Vagina (tissue), 2 donors: Measurements from ENCODE around the gene CRYM. TPM values are rescaled to one million over a fixed set of nuclear protein-coding genes. Genes with fewer than 3 reads are reported as not detected.
"Not testable (repeated sequence)": the region's sequence is repeated elsewhere in the genome, so short reads cannot be mapped to it uniquely, and the experiment has no call there.

Experiments used
- DNase-seq, 2 donors: peaks; one replicate each; pipeline ENCODE4 v3.0.0-alpha.2; 2017; ENCODE audit errors: extremely low spot score in 2 of 2
- H3K27ac ChIP-seq: fragments of 200-600 bp; sonication (generic); one replicate; pipeline ENCODE4 v1.5.1; 2019
- H3K27me3 ChIP-seq: fragments of 200-600 bp; sonication (generic); one replicate; pipeline ENCODE4 v1.5.1; 2019
- H3K36me3 ChIP-seq, 2 donors: fragments of 200-600 bp; sonication (generic); one replicate each; pipeline ENCODE4 v1.5.1; 2017 to 2019
- H3K4me1 ChIP-seq: fragments of 200-600 bp; sonication (generic); one replicate; pipeline ENCODE4 v1.5.1; 2019
- H3K4me3 ChIP-seq, 2 donors: fragments of 200-600 bp; sonication (generic); 1 replicate in 1 of 2; 2 replicates in 1 of 2; pipeline ENCODE4 v1.5.1; 2016 to 2019
- H3K9me3 ChIP-seq: fragments of 200-600 bp; sonication (generic); one replicate; pipeline ENCODE4 v1.5.1; 2019
- CTCF ChIP-seq, 3 experiments: fragments of 450-650 bp in 2 of 3; fragments of 200-600 bp in 1 of 3; sonication (generic) in 1 of 3; IDR thresholded peaks; one replicate each; pipeline ENCODE4 v1.5.1; 2017 to 2019; ENCODE audit warnings: antibody characterized with exemption in 3 of 3, mild to moderate bottlenecking in 2 of 3, moderate library complexity in 2 of 3
- POLR2A ChIP-seq, 2 donors: fragments of 450-650 bp; IDR thresholded peaks; one replicate each; pipeline ENCODE4 v1.6.1; 2017; ENCODE audit warnings: antibody characterized with exemption in 2 of 2, mild to moderate bottlenecking in 2 of 2, moderate library complexity in 2 of 2
- POLR2AphosphoS5 ChIP-seq, 2 donors: sonication (generic); formaldehyde crosslinking; IDR thresholded peaks; one replicate each; pipeline ENCODE4 v1.9.0; 2017; ENCODE audit warnings: antibody characterized with exemption in 2 of 2, mild to moderate bottlenecking in 2 of 2, low read depth in 1 of 2; ENCODE audit not compliant: insufficient read depth in 1 of 2
- intact Hi-C: fragments of 100-400 bp; cut with DNase I; formaldehyde crosslinking; loops from one replicate; pipeline ENCODE4 v1.15.1; 2023
- total RNA-seq: library from RNA; depleted of rRNA; stranded (reverse); fragments of >200 nt; gene quantifications from one replicate; pipeline ENCODE4 v1.2.3, GENCODE V29; 2016

Gene CRYM
- total RNA-seq, 1 donor from 2014 or later, result 3.9 TPM

DNA sequence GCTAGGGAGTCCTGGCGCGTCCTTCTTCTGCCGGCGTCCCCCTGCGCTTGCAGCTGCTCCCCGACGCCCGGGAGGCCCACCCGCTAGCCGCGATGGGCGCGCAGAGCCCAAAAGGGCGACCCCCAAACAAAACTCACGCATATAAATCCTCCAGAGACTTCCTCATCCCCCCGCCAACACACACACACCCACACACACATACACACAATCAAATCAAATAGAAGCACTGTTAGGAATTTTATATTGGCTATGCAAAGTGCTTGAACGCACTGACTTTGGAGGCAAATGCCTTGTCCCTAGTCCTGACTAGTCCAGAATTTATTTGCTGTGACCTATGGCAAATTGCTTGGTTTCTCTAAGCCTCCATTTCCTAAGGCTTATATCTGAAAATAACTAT lies 23.8 kb upstream of the CRYM start:
- TF ChIP-seq POLR2A (IDR thresholded peaks at IDR 0.05), result no peak
- TF ChIP-seq POLR2AphosphoS5 (IDR thresholded peaks at IDR 0.05; ENCODE audit: insufficient read depth in 1 of 2, low read depth in 1 of 2), result no peak
- TF ChIP-seq CTCF (IDR thresholded peaks at IDR 0.05), result no peak
- intact Hi-C loops, result loop anchor here (5.0 to 10.0 kb wide), 2 partner anchors 117 to 145 kb away; partner anchors contain the start of gene LDAF1
- peak overlapping the region; percentile 94 for H3K27ac ChIP-seq

GRCh38 chr16:21301168-21301894 lies 23.2 kb upstream of the CRYM start:
- Histone ChIP-seq H3K27me3 (no peaks in the 10 kb centered on the region), H3K9me3 (no peaks in the 10 kb centered on the region), H3K36me3 (no peaks in the 10 kb centered on the region), H3K4me1 (peaks cover 20% of the 10 kb centered on the region), H3K4me3 (peak overlapping the region; percentile 74 to 80), H3K27ac (peak overlapping the region; percentile 94)
- intact Hi-C loops, result loop anchor here (5.0 to 10.0 kb wide), 2 partner anchors 117 to 144 kb away; partner anchors contain the start of gene LDAF1
- DNase-seq, result peak in 1 of 2 donors; percentile 94
- TF ChIP-seq POLR2AphosphoS5 (IDR thresholded peaks at IDR 0.05; ENCODE audit: insufficient read depth in 1 of 2, low read depth in 1 of 2), result peak in 1 of 2 donors; percentile 85
- TF ChIP-seq POLR2A (IDR thresholded peaks at IDR 0.05), result peak in 1 of 2 donors; percentile 33
- peak in 1 of 3 experiments; percentile 12 for TF ChIP-seq CTCF (IDR thresholded peaks at IDR 0.05)

More for the DNA sequence above, 23.8 kb upstream of the CRYM start:
- no peaks in the 10 kb centered on the region for H3K9me3 ChIP-seq
- H3K4me3 ChIP-seq, result peak overlapping the region; percentile 74 to 80
- peaks cover 20% of the 10 kb centered on the region for H3K4me1 ChIP-seq
- no peak for DNase-seq
- H3K27me3 ChIP-seq, result no peaks in the 10 kb centered on the region
- H3K36me3 ChIP-seq, result no peaks in the 10 kb centered on the region

DNA sequence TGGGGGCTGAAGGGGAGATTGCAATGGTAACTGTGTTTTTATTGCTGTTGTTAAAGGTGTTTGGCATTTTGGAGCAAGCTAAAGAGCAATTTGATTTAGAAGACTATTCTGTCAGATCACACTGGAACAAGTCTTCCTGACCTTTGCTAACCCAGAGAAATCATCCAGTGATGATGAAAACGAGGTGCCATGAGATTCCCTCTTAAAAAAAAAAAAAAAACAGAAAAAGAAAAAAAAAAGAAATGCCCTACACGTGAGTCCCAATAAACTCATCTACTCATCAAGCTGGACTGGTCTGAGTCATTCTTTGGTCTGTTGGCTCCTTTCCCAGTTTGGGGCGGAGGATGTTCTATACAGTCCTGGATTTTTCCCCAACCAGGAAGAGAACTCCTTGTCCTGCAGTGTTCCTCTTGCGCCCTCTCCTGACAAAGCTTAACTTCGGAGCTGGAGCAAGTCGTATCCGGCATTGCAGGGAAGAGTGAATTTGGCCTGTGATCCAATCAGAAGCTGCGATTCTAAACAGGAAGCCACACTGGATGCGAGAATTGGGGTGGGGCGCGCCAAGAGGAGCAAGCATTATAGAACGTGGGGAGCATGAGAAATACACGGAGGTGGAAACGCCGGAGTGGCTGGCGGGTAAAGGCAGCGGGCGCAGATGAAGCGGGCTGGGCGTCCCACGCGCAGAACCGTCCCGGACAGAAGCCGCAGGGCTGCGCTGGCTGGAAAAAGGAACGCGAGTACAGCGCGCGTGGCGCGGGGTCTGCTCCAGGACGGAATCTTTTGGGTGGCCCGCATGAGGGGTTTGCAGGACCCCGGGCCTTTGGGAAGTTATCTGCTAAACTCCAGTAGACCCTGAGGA lies 22.4 kb upstream of the CRYM start:
- DNase-seq, result peak in 1 of 2 donors; percentile 100
- peak overlapping the region; percentile 94 for H3K27ac ChIP-seq
- peaks cover 20% of the 10 kb centered on the region for H3K4me1 ChIP-seq
- intact Hi-C loops, result loop anchor here (5.0 to 10.0 kb wide), 2 partner anchors 116 to 143 kb away; partner anchors contain the start of gene LDAF1
- H3K27me3 ChIP-seq, result no peaks in the 10 kb centered on the region
- no peaks in the 10 kb centered on the region for H3K9me3 ChIP-seq
- peak overlapping the region; percentile 74 to 80 for H3K4me3 ChIP-seq
- H3K36me3 ChIP-seq, result no peaks in the 10 kb centered on the region
- TF ChIP-seq POLR2A (IDR thresholded peaks at IDR 0.05) (peak in 1 of 2 donors; percentile 69), CTCF (IDR thresholded peaks at IDR 0.05) (peak; percentile 57 to 75 (median 71)), POLR2AphosphoS5 (IDR thresholded peaks at IDR 0.05; ENCODE audit: insufficient read depth in 1 of 2, low read depth in 1 of 2) (peak; percentile 87 to 99)

- intact Hi-C loops, result not testable (repeated sequence)
These were observed 11.7 kb upstream of the CRYM start for GRCh38 chr16:21289789-21290188.

DNA sequence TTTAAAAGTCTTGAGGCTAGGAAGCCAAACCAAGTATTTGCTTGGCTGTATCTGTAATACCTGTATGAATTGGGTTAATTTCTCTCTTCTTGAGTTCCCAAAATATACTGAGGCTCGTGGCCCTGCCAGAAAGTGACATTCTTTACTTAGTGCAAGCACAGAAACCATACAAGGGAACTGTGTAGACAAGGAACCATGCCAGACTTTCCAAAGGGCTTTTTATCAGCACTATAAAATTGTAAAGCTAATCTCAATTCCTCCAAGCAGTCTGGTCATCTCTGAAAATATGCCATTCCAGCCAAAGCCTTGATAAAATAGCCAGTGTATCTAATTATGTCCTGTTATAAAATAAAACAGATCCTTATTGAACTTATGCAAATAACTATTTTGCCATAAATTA lies 7.2 kb upstream of the CRYM start:
- H3K4me1 ChIP-seq, result peaks cover 6% of the 10 kb centered on the region
- DNase-seq, result no peak
- H3K36me3 ChIP-seq, result no peaks in the 10 kb centered on the region
- H3K27me3 ChIP-seq, result no peaks in the 10 kb centered on the region
- TF ChIP-seq POLR2A (IDR thresholded peaks at IDR 0.05) (no peak), POLR2AphosphoS5 (IDR thresholded peaks at IDR 0.05; ENCODE audit: insufficient read depth in 1 of 2, low read depth in 1 of 2) (no peak), CTCF (IDR thresholded peaks at IDR 0.05) (no peak)
- no peaks in the 10 kb centered on the region for H3K9me3 ChIP-seq
- no peak overlapping the region for H3K4me3 ChIP-seq
- intact Hi-C loops, result no loop called here
- no peak overlapping the region for H3K27ac ChIP-seq

More at GRCh38 chr16:21289789-21290188, 11.7 kb upstream of the CRYM start:
- DNase-seq, H3K9me3 ChIP-seq, H3K4me3 ChIP-seq, H3K36me3 ChIP-seq, H3K27ac ChIP-seq, H3K27me3 ChIP-seq, H3K4me1 ChIP-seq: not testable (repeated sequence)
